ENCODE data around the gene DPYSL5. TPM values are rescaled to one million over a fixed set of nuclear protein-coding genes. Genes with fewer than 3 reads are reported as not detected.

Gene DPYSL5
- total and polyA plus RNA-seq, 2 of the 8 experiments (the other 6 are each of a cell fraction or from before 2014, with no cell fraction given): 11.9 to 16.4 TPM

DNA sequence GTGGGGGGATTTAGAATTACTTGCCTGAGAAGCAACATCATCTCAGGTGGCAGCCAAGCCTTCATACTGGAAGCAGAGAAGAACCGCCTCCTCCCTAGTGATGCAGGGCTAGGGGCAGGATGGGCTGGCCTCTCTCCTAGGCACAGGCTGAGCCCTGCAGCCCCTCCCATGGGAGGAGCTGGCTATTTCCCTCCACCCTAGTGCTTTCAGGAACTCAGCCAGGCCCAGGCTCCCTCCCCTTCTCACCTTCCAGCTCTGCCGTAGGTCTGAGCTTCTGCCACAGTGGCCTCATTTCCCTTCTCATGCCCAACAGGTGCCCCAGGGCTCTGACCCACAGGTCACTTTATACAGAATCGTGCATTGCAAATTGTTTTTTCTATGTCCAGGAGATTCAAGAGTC is 31.0 kb upstream of the DPYSL5 start (continued):
- no peak for TF ChIP-seq ZNF274 (IDR thresholded peaks at IDR 0.05; ENCODE audit: borderline replicate concordance, extremely low read depth, low read length)
